D721Med (cell line): Measurements from ENCODE around the gene TIMM29.

Source experiments
- DNase-seq: peaks from one replicate; pipeline ENCODE4 v3.0.0; 2011; ENCODE audit warnings: low spot score; ENCODE audit not compliant: insufficient read length
- FAIRE-seq: peaks from 2 replicates; lab custom pipeline; 2011; peaks lifted over from hg19 to GRCh38; lab: Jason Lieb, UNC
- CTCF ChIP-seq: IDR thresholded peaks from 2 replicates; pipeline ENCODE4 v1.5.1; 2012; ENCODE audit warnings: mild to moderate bottlenecking, control low read depth; ENCODE audit not compliant: insufficient read depth; ENCODE audit errors: missing control alignments

TIMM29 gene

GRCh38 chr19:10964903-10965302 lies 36.3 kb downstream of the TIMM29 start:
- no peak for DNase-seq
- TF ChIP-seq CTCF: peak; percentile 12
- no peak for FAIRE-seq

- DNase-seq (peak; percentile 13), FAIRE-seq (no peak)
These were observed 36.8 kb downstream of the TIMM29 start for GRCh38 chr19:10965398-10965797.

GRCh38 chr19:10966809-10967208 lies 38.2 kb downstream of the TIMM29 start:
- TF ChIP-seq CTCF: no peak
- peak; percentile 8 for DNase-seq
- no peak for FAIRE-seq

More at GRCh38 chr19:10965398-10965797, 36.8 kb downstream of the TIMM29 start:
- TF ChIP-seq CTCF: no peak

- FAIRE-seq: no peak
- DNase-seq: peak; percentile 9
These were observed 40.0 kb downstream of the TIMM29 start for GRCh38 chr19:10968527-10969135.

GRCh38 chr19:10971107-10971726 lies 42.6 kb downstream of the TIMM29 start:
- DNase-seq (no peak), FAIRE-seq (no peak)
- TF ChIP-seq CTCF: no peak

More at GRCh38 chr19:10968527-10969135, 40.0 kb downstream of the TIMM29 start:
- TF ChIP-seq CTCF: no peak

- DNase-seq: no peak
- TF ChIP-seq CTCF: no peak
- no peak for FAIRE-seq
These were observed 46.9 kb downstream of the TIMM29 start for GRCh38 chr19:10975374-10976130.
